HG02623 (cell line): ENCODE data around the gene ANK3.

ENCODE experiments used
- ATAC-seq: cut with Tn5 transposase; IDR thresholded peaks from one replicate; pipeline ENCODE4 v1.9.1; 2021; ENCODE audit warnings: moderate library complexity; ENCODE audit not compliant: unreplicated experiment

The ANK3 gene

GRCh38 chr10:60188548-60188947, 201.1 kb downstream of the ANK3 start:
- no peak for ATAC-seq

GRCh38 chr10:60187691-60188090, 202.0 kb downstream of the ANK3 start:
- ATAC-seq, result no peak

- ATAC-seq, result no peak
Observed at GRCh38 chr10:60186315-60187071, 203.2 kb downstream of the ANK3 start.

GRCh38 chr10:60185421-60185820, 204.3 kb downstream of the ANK3 start:
- ATAC-seq, result no peak

GRCh38 chr10:60182691-60183090, 207.0 kb downstream of the ANK3 start:
- no peak for ATAC-seq

- ATAC-seq, result no peak
Observed at GRCh38 chr10:60176925-60177324, 212.8 kb downstream of the ANK3 start.

- ATAC-seq, result no peak
Observed at GRCh38 chr10:60175441-60175971, 214.2 kb downstream of the ANK3 start.

GRCh38 chr10:60172363-60172990, 217.2 kb downstream of the ANK3 start:
- ATAC-seq, result no peak

- ATAC-seq, result no peak
Observed at GRCh38 chr10:60171436-60172013, 218.2 kb downstream of the ANK3 start.

GRCh38 chr10:60170250-60170649, 219.4 kb downstream of the ANK3 start:
- no peak for ATAC-seq

GRCh38 chr10:60169111-60169510, 220.6 kb downstream of the ANK3 start:
- no peak for ATAC-seq

GRCh38 chr10:60167050-60167449, 222.6 kb downstream of the ANK3 start:
- ATAC-seq, result no peak

- ATAC-seq, result no peak
Observed at GRCh38 chr10:60163786-60164185, 225.9 kb downstream of the ANK3 start.

GRCh38 chr10:60162631-60163030, 227.0 kb downstream of the ANK3 start:
- ATAC-seq, result no peak

GRCh38 chr10:60155943-60156683, 233.6 kb downstream of the ANK3 start:
- ATAC-seq, result no peak

GRCh38 chr10:60155099-60155877, 234.4 kb downstream of the ANK3 start:
- no peak for ATAC-seq

GRCh38 chr10:60149003-60149402, 240.7 kb downstream of the ANK3 start:
- ATAC-seq, result no peak

- ATAC-seq, result no peak
Observed at GRCh38 chr10:60148266-60148840, 241.3 kb downstream of the ANK3 start.

GRCh38 chr10:60147576-60148265, 242.0 kb downstream of the ANK3 start:
- no peak for ATAC-seq

- no peak for ATAC-seq
Observed at GRCh38 chr10:60147025-60147424, 242.7 kb downstream of the ANK3 start.
